Measurements from ENCODE around the gene CYP19A1. TPM values are rescaled to one million over a fixed set of nuclear protein-coding genes. Genes with fewer than 3 reads are reported as not detected.

Gene CYP19A1
- total and polyA plus RNA-seq, 9 of the 15 experiments (the other 6 are each of a cell fraction or from before 2014, with no cell fraction given) = 0.16 to 0.63 (median 0.47) TPM; not detected in 3

DNA sequence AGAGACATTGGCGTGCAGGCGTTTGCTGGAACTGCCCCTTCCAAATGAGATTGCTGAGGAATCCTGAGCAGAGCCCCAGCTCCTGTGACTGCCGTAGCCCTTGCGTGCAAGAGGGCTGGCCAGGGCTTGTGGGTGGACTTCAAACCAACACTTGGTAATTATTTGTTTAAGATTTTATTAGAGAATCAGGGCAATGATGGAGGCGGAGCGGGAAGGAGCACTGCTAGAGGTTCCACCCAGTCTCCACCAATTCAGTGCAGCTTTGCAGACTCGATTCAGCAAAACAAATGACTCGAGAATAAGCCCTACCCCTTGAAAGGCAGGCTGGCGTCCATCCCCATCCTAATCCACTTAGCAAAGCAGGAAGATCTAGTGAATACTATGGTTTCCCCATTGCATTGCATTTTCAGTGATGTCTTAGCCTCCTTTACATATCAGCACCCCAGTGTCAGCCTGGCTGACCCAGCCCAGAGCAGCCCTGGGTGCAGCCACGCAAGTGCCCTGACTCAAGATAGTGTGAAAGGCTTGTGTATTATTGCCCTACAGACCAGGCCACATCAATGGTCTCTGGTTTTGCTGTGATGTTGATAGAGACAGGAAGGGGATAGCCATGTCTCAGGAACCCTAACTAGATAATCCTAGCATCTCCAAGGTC lies 29.1 kb upstream of the CYP19A1 start:
- BruUV-seq (replicated peaks) = no TSS peak
- Histone ChIP-seq H3K4me3 (no peak overlapping the region), H3K27ac (ENCODE audit: extremely low read depth, low read depth, low read length) (no peak overlapping the region), H3K9me1 (ENCODE audit: control insufficient read depth, insufficient read depth, low read length) (no peaks in the 10 kb centered on the region), H3K79me2 (ENCODE audit: control insufficient read depth, insufficient read depth, low read length) (no peaks in the 10 kb centered on the region), H3K9me3 (replicated peaks; ENCODE audit: control insufficient read depth, insufficient read depth, low read depth, low read length) (no peaks in the 10 kb centered on the region), H4K20me1 (replicated peaks; ENCODE audit: control insufficient read depth, insufficient read depth, low read length) (0 out of 2 replicates have a peak, but pooled peaks cover 4% of the 10 kb centered on the region), H3K36me3 (ENCODE audit: control insufficient read depth, insufficient read depth, low read length) (no peaks in the 10 kb centered on the region), H2AFZ (ENCODE audit: low read depth, low read length) (no peak overlapping the region), H3K4me1 (replicated peaks in 1 of 2; ENCODE audit: control insufficient read depth in 2 of 2, insufficient read depth in 2 of 2, low read length in 2 of 2) (no peaks in the 10 kb centered on the region), H3K4me2 (ENCODE audit: insufficient read depth, low read length) (no peak overlapping the region), H3K27me3 (ENCODE audit: control insufficient read depth in 2 of 2, insufficient read depth in 2 of 2, low read length in 2 of 2) (peaks cover 15% of the 10 kb centered on the region in 2 experiments), H3K9ac (ENCODE audit: insufficient read depth in 1 of 2, low read depth in 2 of 2, low read length in 2 of 2) (no peak overlapping the region)
- FAIRE-seq (no peak), DNase-seq (ENCODE audit: extremely low read depth in 1 of 4, low spot score in 3 of 4) (no peak), ATAC-seq (no peak)
- ChIA-PET POLR2A (interaction anchor here (0.6 kb wide), 2 partner anchors 31 to 1279 kb away, joined by 3 read pairs; no protein-coding TSS in a partner anchor), CTCF (ENCODE audit: low intra/inter-chr PET ratio) (no interaction called here)
- TF ChIP-seq POLR2G (IDR thresholded peaks at IDR 0.05; ENCODE audit: low read depth, low read length) = no peak
- TF ChIP-seq HCFC1 (IDR thresholded peaks at IDR 0.05; ENCODE audit: low read depth, low read length) = no peak
- no peak for TF ChIP-seq TBP (optimal IDR thresholded peaks at IDR 0.05; ENCODE audit: low read depth, low read length)
- TF ChIP-seq PHF20 (IDR thresholded peaks at IDR 0.05; ENCODE audit: partially characterized antibody) = no peak
- TF ChIP-seq BRD4 (IDR thresholded peaks at IDR 0.05) = no peak
- no peak for TF ChIP-seq TFAP4 (CRISPR knock-in tag; IDR thresholded peaks at IDR 0.05; ENCODE audit: borderline replicate concordance)
- no peak for TF ChIP-seq WHSC1 (IDR thresholded peaks at IDR 0.05; ENCODE audit: low read length)
- TF ChIP-seq TEAD4 (IDR thresholded peaks at IDR 0.05; ENCODE audit: low read length) = no peak
- no peak for TF ChIP-seq TEAD4 (CRISPR knock-in tag; IDR thresholded peaks at IDR 0.05; ENCODE audit: borderline replicate concordance)
- TF ChIP-seq ZNF764 (CRISPR knock-in tag; IDR thresholded peaks at IDR 0.05; ENCODE audit: low read depth) = no peak
- no peak for TF ChIP-seq TRIM25 (IDR thresholded peaks at IDR 0.05; ENCODE audit: borderline replicate concordance)
- no peak for TF ChIP-seq LARP7 (IDR thresholded peaks at IDR 0.05)
- TF ChIP-seq, protein P1, sequence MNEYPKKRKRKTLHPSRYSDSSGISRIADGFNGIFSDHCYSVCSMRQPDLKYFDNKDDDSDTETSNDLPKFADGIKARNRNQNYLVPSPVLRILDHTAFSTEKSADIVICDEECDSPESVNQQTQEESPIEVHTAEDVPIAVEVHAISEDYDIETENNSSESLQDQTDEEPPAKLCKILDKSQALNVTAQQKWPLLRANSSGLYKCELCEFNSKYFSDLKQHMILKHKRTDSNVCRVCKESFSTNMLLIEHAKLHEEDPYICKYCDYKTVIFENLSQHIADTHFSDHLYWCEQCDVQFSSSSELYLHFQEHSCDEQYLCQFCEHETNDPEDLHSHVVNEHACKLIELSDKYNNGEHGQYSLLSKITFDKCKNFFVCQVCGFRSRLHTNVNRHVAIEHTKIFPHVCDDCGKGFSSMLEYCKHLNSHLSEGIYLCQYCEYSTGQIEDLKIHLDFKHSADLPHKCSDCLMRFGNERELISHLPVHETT (CRISPR knock-in tag; conservative IDR thresholded peaks at IDR 0.05 in 1 of 2, IDR thresholded peaks at IDR 0.05 in 1 of 2) = no peak
- TF ChIP-seq PRMT5 (CRISPR knock-in tag; IDR thresholded peaks at IDR 0.05) = no peak
- TF ChIP-seq SMARCA4 (IDR thresholded peaks at IDR 0.05) = no peak
- no peak for TF ChIP-seq IFI16 (CRISPR knock-in tag; IDR thresholded peaks at IDR 0.05)
- TF ChIP-seq NCOA1 (IDR thresholded peaks at IDR 0.05; ENCODE audit: low read depth) = no peak
- no peak for TF ChIP-seq PML (IDR thresholded peaks at IDR 0.05; ENCODE audit: low read length)
- intact Hi-C loops (cut with micrococcal nuclease) = no loop called here
- in situ Hi-C loops (cut with MboI) = no loop called here
- 1% methylated on average over 10 of the region's 10 CpGs for WGBS (ENCODE audit: insufficient coverage, low coverage, missing lambda C conversion rate)

Measured in K562 (cell line).